ENCODE data around the gene CCDC54.

The CCDC54 gene

DNA sequence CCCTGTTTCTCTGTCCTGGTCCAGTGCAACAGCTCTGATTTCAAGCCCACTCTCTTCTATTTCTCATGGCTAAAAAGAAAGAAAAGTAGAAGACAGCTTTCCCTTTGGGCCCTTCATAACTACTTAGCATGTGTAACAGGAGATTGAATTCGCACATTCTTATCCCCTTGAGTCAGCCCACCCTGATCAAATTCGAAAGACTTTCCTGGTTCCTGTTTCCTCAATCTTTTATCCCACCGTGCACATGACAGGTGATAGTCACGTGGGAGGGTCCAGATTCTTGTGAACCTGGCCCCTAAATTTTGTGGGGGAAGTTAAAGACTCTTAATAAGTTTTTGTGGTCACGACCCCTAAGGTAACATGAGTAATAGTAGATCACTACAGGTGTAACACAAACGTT lies 4.7 kb upstream of the CCDC54 start:
- no peak for TF ChIP-seq POLR2AphosphoS5 (IDR thresholded peaks at IDR 0.05; ENCODE audit: low read depth, low read length)
- TF ChIP-seq TAF1 (IDR thresholded peaks at IDR 0.05; ENCODE audit: borderline replicate concordance, insufficient read depth, low read length): no peak
- no peak for TF ChIP-seq FOXP2 (optimal IDR thresholded peaks at IDR 0.05; ENCODE audit: borderline replicate concordance, extremely low read depth, extremely low read length, insufficient read depth)
- TF ChIP-seq, protein P1, sequence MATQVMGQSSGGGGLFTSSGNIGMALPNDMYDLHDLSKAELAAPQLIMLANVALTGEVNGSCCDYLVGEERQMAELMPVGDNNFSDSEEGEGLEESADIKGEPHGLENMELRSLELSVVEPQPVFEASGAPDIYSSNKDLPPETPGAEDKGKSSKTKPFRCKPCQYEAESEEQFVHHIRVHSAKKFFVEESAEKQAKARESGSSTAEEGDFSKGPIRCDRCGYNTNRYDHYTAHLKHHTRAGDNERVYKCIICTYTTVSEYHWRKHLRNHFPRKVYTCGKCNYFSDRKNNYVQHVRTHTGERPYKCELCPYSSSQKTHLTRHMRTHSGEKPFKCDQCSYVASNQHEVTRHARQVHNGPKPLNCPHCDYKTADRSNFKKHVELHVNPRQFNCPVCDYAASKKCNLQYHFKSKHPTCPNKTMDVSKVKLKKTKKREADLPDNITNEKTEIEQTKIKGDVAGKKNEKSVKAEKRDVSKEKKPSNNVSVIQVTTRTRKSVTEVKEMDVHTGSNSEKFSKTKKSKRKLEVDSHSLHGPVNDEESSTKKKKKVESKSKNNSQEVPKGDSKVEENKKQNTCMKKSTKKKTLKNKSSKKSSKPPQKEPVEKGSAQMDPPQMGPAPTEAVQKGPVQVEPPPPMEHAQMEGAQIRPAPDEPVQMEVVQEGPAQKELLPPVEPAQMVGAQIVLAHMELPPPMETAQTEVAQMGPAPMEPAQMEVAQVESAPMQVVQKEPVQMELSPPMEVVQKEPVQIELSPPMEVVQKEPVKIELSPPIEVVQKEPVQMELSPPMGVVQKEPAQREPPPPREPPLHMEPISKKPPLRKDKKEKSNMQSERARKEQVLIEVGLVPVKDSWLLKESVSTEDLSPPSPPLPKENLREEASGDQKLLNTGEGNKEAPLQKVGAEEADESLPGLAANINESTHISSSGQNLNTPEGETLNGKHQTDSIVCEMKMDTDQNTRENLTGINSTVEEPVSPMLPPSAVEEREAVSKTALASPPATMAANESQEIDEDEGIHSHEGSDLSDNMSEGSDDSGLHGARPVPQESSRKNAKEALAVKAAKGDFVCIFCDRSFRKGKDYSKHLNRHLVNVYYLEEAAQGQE (IDR thresholded peaks at IDR 0.05; ENCODE audit: insufficient read depth in 1 of 2, low read depth in 2 of 2, low read length in 2 of 2): no peak
- no peak for TF ChIP-seq SIN3A (IDR thresholded peaks at IDR 0.05; ENCODE audit: borderline replicate concordance, insufficient read depth, low read length)

DNA sequence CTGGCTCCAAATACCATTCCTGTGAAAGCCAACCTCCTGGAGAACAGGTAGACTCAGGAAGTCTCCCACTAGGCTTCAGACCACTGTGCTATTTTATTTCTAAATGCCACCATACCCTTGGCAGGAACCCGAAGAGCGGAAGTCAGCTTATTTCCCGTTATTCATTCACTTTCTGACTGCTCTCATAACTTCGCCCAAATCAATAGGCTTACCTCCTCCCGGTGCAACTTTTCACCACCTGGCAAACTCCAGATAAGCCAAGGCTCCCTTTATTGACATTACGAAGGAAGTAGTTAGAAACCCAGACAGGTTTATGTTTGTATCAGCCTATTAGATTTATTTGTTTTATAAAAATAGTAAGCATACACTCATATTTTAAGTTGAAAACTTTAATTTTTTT lies 3.3 kb upstream of the CCDC54 start:
- TF ChIP-seq SIN3A (IDR thresholded peaks at IDR 0.05; ENCODE audit: borderline replicate concordance, insufficient read depth, low read length): no peak

DNA sequence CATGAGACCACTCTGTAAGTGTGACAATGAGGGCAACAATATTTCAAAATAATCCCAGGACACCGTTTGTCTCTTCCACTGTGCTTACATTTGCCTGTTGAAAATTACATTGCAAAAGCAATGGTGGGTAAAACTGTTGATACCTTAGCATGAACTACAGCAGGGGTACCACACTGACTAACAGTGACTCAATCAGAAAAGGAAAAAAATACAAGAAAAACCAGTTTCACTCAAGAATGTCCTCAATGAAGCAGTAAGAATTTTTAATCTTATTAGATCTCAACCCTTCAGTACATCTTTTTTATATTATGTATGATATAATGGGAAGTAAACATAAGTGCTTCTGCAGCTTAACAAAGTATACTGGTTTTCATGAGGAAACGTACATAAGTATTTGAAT lies 1.6 kb upstream of the CCDC54 start:
- no peak for TF ChIP-seq FOXP2 (optimal IDR thresholded peaks at IDR 0.05; ENCODE audit: borderline replicate concordance, extremely low read depth, extremely low read length, insufficient read depth)
- TF ChIP-seq POLR2AphosphoS5 (IDR thresholded peaks at IDR 0.05; ENCODE audit: low read depth, low read length): no peak
- no peak for TF ChIP-seq SIN3A (IDR thresholded peaks at IDR 0.05; ENCODE audit: borderline replicate concordance, insufficient read depth, low read length)
- TF ChIP-seq TAF1 (IDR thresholded peaks at IDR 0.05; ENCODE audit: borderline replicate concordance, insufficient read depth, low read length): no peak
- TF ChIP-seq, protein P1 (IDR thresholded peaks at IDR 0.05; ENCODE audit: insufficient read depth in 1 of 2, low read depth in 2 of 2, low read length in 2 of 2): no peak

DNA sequence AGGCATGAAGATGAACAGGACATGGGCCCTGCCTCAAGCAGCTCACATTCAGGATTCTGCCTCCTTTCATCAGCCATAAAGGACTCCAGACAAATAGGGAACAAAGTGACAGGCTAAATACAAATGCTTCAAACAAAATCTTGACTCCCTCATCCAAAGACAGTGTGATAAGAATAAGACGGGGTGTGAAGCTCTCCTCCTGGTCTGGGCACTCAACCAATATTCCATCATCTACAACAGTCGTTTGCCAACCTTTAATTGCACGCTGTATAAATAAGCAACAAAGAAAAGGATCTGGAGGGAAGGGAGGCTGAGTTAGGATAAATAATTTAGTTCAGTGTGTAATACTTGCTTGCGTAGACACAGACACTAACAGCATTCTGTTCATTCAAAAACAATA lies 5.4 kb downstream of the CCDC54 start:
- TF ChIP-seq TAF1 (IDR thresholded peaks at IDR 0.05; ENCODE audit: borderline replicate concordance, insufficient read depth, low read length): no peak
- TF ChIP-seq, protein P1 (IDR thresholded peaks at IDR 0.05; ENCODE audit: insufficient read depth in 1 of 2, low read depth in 2 of 2, low read length in 2 of 2): no peak
- no peak for TF ChIP-seq SIN3A (IDR thresholded peaks at IDR 0.05; ENCODE audit: borderline replicate concordance, insufficient read depth, low read length)
- no peak for TF ChIP-seq POLR2AphosphoS5 (IDR thresholded peaks at IDR 0.05; ENCODE audit: low read depth, low read length)
- TF ChIP-seq FOXP2 (optimal IDR thresholded peaks at IDR 0.05; ENCODE audit: borderline replicate concordance, extremely low read depth, extremely low read length, insufficient read depth): no peak

DNA sequence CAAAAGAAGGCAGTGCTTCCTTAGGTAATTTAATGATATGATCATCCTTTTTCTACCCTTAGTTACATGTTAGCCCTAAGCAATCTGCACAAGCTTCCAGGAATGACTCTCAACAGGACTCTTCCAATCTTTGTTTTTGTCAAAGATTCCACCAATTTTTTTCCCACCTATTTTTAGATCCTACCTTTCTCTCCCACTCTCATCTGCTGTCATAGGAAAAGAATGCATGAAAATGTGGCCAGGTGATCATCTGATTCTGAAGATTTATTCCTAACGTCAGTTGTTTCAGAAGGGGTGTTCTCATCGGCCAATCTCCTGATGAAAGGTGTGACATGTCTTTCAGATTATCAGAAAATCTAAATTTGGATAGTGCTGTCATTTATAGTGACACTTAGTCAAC lies 7.2 kb downstream of the CCDC54 start:
- TF ChIP-seq FOXP2 (optimal IDR thresholded peaks at IDR 0.05; ENCODE audit: borderline replicate concordance, extremely low read depth, extremely low read length, insufficient read depth): no peak
- TF ChIP-seq, protein P1 (IDR thresholded peaks at IDR 0.05; ENCODE audit: insufficient read depth in 1 of 2, low read depth in 2 of 2, low read length in 2 of 2): no peak
- TF ChIP-seq POLR2AphosphoS5 (IDR thresholded peaks at IDR 0.05; ENCODE audit: low read depth, low read length): no peak
